Hematopoietic multipotent progenitor cell treated with erythropoietin and hydrocortisone succinate and interleukin-3 and kit ligand, for 6 days (in vitro differentiated cells): ENCODE measurements around the gene ACSBG1.
"Not testable (repeated sequence)": the region's sequence is repeated elsewhere in the genome, so short reads cannot be mapped to it uniquely, and the experiment has no call there.

Experiments
- DNase-seq: peaks from one replicate; pipeline ENCODE4 v3.0.0-alpha.2; 2015

The ACSBG1 gene

GRCh38 chr15:78162038-78162437 lies 72.3 kb downstream of the ACSBG1 start:
- DNase-seq: peak; percentile 32

DNA sequence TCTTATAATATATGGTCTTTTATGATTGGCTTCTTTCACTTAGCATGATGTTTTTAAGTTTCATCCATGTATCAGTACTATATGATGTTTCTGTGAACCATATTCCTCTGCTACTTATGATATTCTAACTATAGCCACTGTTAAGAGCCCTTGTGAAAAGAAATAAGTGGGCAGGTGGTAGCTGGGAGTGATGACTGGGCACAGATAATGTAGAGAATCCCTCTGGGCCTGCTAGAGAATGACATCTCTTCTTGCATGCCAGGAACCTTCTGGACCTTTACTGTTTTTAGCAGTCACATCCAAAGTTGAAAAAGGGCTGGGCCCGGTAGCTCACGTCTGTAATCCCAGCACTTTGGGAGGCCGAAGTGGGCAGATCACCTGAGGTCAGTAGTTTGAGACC lies 75.0 kb downstream of the ACSBG1 start:
- DNase-seq: no peak

DNA sequence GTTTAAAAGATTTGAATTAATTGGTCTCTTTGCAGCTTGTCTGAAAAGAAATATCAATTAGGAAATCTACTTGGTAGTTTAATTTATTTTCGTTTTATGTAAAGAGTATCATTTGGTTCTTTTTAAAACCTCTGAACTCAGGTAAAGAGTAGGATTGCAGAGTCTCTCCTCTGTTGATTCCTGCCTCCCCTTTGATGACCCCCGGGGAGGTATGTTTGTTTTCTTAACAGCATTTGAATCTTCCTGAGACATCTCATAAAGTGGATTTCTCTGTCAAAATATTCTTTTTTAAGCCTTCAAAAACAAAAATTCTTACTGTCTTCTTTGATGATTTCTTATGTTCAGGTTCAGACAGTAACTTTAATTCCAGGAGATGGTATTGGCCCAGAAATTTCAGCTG lies 77.2 kb downstream of the ACSBG1 start:
- DNase-seq: no peak

DNA sequence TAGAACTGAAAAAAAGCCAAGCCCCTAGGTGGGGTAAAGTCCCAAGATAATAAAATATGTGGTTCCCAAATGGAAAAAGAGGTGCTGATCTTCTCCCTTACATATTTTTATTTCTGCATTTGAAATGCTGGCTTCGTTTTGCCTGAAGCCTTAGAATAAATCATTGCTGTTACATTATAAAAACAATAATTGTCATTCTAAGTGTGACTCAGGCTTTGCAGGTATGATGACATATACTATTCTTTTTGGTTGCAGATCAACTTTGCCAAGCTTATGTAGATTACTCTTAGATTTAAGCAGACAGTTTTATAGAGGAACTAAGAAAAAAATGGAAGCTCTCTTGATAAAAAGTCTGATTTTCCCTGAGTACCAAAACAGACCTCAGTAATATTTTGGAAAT lies 77.7 kb downstream of the ACSBG1 start:
- no peak for DNase-seq

DNA sequence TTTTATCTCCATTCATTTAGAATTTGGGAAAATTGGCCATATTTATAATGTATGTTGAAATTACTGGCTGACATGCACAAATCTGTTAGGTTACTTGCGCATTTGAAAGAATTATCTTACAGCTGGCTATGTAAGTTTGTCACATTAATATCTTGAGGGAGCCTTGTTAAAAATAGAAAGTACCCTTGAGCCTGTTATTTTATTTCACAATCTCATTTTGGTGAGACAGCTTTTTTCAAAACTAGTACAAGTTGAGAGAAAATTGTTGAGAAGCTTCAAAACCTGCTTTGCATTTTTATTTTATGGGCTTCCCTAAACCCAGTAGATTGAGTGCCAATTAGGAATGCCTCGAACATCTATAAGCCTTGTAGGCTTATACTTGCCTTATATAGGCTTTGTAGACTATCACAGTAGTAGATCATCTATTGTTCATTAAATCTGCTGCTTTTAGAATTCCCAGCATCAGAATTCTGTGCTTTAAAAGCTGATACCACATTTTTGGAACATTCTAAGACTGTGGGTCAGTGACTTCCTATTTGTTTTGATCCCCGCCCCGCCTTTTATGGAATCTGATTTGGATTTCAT lies 78.9 kb downstream of the ACSBG1 start:
- DNase-seq: no peak

GRCh38 chr15:78154955-78155354 lies 79.4 kb downstream of the ACSBG1 start:
- DNase-seq: no peak

DNA sequence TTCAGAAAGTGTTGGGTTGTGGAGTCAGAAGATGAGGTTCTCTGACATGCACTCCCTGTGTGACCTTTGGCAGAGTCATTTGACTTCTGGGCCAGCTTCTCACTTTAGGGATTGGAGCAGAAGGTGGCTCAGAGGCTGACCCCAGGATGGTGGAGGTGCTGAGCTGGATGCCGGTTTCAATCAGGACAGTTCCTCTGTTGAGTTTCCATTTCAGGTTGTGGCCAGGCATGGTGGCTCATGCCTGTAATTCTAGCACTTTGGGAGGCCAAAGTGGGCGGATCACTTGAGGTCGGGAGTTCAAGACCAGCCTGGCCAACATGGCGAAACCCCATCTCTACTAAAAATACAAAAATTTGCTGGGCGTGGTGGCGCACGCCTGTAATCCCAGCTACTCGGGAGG lies 83.3 kb downstream of the ACSBG1 start:
- DNase-seq: not testable (repeated sequence)

DNA sequence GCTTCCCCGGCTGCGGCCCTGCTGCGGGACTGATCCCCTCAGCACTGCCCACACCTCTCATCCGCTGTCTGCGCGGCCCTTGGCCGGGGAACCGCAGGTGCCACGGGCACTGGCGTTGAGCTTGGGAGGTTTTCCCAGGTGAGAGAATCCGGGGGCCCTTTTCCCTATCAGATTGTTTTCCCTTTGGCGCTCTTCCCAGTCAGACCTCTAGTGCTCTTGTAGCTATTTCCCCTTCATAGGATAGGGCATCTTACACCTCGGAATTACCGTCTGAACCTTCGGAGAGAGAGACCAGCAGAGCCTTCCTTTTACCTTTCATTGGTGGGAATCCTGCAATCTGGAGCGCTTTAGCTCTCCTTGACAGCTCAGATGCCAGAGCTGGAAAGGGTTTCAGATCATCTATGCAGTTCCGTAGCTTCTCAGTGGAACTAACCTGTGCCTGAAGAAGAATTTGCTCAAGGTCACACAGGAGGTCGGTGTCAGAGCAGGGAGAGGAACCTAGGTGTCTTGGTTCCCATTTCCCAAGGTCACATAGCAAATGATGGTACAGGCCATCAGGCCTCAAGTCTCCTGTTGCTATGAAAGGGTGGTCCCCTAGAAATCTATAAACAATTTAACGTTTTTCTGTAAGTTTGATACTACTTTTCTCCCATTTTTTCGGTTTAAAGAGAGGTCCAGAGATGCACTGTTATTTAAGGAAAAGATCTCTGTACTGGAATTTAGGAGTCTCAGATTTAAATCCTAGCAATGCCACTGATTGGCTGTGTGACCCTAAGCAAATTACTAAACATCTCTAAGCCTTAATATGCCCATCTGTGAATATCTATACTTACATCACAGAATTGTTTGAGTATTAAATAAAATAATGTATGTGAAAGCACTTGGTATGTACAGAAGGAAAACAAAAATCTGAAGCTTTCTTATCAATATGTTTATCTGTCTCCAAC lies 84.3 kb downstream of the ACSBG1 start:
- DNase-seq: peak; percentile 23

DNA sequence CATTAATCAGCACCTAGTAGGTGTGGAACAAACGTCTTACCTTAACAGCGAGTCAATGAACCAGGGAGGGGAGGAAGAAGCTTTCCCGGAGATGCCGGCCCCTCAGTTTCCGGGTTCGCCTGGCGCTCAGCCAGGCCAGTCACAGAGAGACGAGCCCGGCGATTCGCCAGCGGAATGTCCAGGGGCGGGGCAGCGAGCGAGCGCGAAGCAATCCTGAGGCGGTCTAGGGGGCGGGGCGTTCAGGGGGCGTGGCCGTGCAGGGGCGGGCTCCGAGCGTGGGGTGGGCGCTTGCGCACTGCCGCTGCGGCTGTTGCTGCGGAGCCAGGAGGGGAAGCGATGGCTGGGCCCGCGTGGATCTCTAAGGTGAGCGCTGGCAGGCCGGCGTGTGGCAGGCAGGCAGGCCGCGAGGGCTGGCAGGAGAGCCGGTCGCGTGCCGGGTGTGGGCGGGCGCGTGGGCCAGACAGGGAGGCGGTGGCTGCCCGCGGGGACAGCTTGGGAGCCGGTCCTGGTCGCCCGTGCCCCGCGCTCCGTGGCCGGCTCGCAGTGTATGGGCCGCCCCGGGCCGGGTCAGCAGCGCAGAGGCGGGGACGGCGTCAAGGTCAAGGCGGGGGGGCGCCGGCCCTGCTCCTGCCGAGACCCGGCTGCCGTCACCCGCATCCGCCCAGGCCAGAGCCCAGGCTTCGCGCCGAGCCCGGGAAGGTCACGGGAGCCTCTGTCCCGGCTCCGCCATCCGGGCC lies 85.1 kb downstream of the ACSBG1 start, which contains the start of gene IDH3A:
Gene IDH3A, plus strand, starts transcription at position 295 of the 737 bp plus-strand sequence. Its CDS starts 42 bp downstream, at position 337.
- peak; percentile 98 for DNase-seq

- DNase-seq: peak; percentile 19
Measured at GRCh38 chr15:78148392-78149067, 85.8 kb downstream of the ACSBG1 start.

GRCh38 chr15:78147566-78147965 lies 86.8 kb downstream of the ACSBG1 start:
- no peak for DNase-seq

- no peak for DNase-seq
Measured at GRCh38 chr15:78146425-78147154, 87.8 kb downstream of the ACSBG1 start.

DNA sequence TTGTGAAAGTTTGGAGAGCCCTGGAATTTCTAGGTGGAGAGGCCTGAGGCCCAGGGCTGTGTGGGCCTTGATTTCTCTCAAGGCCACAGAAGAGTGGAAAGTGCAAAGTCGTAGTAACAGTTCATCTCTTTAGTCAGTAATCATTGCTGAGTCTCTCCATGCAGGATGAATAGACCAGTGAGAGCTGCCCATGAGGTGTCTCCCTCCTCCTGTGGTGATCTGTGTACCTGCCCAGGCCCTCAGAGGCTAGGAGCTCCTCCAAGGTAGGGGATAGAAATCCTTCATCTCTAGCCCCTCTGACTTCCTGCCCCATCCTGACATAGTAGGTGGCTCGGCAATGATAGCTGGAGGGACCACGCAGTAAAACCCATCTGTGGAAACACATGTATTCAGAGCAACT lies 92.0 kb downstream of the ACSBG1 start:
- DNase-seq: no peak

DNA sequence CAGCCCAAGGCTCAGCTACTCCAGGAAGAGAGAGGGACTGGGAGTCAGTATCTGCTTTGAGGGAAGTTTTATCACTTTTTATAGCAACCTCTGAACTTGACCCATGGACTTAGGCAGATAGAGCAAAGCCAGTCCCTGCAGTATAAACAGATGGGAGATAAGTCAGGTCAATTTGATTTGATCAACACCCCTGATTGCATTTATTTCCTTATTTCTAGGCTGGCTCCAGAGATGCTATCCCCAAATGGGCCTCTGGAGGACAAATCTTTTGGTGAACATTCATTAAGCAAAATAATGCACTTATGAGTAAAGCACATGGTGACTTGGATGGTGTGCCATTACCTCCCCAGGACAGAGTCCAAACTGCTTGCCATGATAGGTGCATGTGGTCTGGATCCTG lies 94.1 kb downstream of the ACSBG1 start:
- no peak for DNase-seq

- no peak for DNase-seq
Measured at GRCh38 chr15:78139578-78139977, 94.8 kb downstream of the ACSBG1 start.

DNA sequence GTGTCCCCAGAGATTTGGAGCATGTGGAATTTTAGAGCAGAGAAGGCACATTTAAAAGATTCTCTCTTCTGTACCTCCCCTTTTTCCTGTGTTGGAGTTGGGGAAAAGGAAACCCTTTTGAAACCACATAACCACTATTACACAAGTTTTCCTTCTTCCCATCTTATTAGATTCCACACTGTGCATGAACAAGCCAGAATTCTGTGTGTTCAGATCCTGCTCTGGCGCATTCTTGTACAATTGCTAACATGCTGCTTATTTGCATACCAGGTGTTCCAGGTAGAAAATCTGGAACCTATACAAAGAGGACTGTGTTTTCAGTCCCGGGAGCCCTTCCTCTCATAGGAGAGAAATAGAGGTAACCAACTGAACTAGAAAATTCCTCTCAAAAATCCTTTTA lies 100.6 kb downstream of the ACSBG1 start:
- DNase-seq: no peak

GRCh38 chr15:78131295-78132061 lies 102.9 kb downstream of the ACSBG1 start, which contains the start of gene CIB2:
Gene CIB2, minus strand, starts transcription at chr15:78131445. Its CDS starts 230 bp downstream, at chr15:78131215.
- DNase-seq: peak; percentile 77

DNA sequence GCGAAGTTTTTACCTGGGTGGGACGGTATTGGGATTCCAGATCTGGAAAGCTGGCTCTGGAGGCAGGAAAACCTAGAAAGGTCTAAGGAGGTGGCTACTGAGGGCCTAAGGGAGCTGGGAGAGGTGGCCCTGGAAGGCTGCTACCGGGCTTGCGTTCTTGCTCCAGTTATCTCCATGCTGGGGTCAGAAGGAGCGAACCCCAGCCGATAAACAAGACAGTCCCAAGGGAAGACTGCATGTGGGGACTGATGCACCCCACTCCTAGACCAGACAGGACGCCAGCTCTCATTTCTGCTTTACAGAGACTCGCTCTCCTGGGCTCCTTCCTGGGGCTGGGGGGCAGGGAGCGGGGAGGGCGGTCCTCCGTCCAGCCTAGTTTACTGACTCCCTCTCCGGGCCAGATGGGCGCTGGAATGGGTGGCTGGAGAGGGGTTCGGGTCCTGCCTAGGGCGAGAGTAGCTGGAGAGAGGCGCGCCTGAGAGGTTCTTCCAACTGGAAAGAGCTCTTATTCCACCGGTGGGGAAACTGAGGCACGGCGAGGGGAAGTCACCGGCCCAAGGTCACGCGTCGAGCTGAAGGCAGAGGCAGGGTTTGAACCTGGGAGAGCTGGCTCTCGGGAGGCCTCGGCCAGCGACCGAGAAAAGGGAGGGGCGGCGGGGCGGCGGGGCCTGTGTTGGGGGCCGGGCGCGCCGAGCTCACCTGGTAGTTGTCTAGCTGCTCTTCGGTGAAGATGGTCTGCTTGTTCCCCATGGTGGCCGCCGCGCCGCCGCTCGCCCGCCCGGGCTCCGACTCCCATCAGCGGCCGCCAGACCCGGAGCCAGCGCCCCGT lies 103.7 kb downstream of the ACSBG1 start:
- peak; percentile 34 for DNase-seq

DNA sequence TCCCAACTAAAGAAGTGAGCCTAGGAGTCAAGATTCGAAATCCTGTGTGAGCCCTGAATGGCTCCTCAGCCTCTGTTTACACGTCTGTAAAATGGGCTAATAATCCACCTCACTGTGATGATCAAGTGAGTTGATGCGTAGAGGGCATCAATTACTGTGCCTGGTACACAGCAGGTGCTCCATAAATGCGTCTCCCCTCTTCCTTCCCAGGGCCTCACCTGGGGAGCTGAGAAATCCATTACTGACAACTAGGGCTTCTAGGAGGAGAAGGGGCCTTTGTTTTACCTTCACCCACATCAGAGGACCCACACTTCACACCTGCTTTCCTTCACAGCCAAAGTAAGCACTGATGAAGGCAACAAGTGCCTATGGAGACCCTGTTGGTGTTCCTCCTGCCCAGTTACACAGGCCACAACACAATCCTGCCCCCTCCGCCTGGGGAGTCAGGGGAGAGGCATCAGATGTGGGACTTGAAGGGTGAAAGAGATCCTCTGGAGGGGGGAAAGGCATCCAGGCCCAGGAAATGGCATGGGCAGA lies 104.5 kb downstream of the ACSBG1 start:
- no peak for DNase-seq
